Upper lobe of right lung (tissue), 1 donor: ENCODE data around the gene ACD. TPM values are rescaled to one million over a fixed set of nuclear protein-coding genes. Genes with fewer than 3 reads are reported as not detected.

Experiments
- ATAC-seq: fragments of 200-7000 bp; cut with Tn5 transposase; one replicate; pipeline ENCODE4 v1.9.1; 2020; ENCODE audit warnings: mild to moderate bottlenecking, moderate library complexity
- DNase-seq: peaks from one replicate; pipeline ENCODE4 v3.0.0-alpha.2; 2020
- H3K27ac ChIP-seq: fragments of 200-600 bp; one replicate; pipeline ENCODE4 v1.8.0; 2022
- H3K27me3 ChIP-seq: fragments of 200-600 bp; one replicate; pipeline ENCODE4 v1.8.0; 2022; ENCODE audit warnings: mild to moderate bottlenecking
- H3K36me3 ChIP-seq: fragments of 200-600 bp; one replicate; pipeline ENCODE4 v1.8.0; 2022
- H3K4me1 ChIP-seq: fragments of 200-600 bp; one replicate; pipeline ENCODE4 v1.8.0; 2022
- H3K4me3 ChIP-seq: fragments of 200-600 bp; one replicate; pipeline ENCODE4 v1.8.0; 2022; ENCODE audit warnings: mild to moderate bottlenecking
- H3K9me3 ChIP-seq: fragments of 200-600 bp; one replicate; pipeline ENCODE4 v1.8.0; 2022
- CTCF ChIP-seq: fragments of 200-600 bp; IDR thresholded peaks from one replicate; pipeline ENCODE4 v1.8.0; 2022; ENCODE audit warnings: antibody characterized with exemption
- intact Hi-C: fragments of 100-400 bp; cut with DNase I; formaldehyde crosslinking; loops from one replicate; pipeline ENCODE4 v1.11.0; 2022
- total RNA-seq: library from RNA; stranded (reverse); fragmentation: NEBNext Ultra II Directional; extraction: Animal tissue kit (Norgen Biotek cat#: 25700); gene quantifications from one replicate; pipeline ENCODE4 v1.2.1, GENCODE V29; 2021
- donor health status: DM: no; HTN: yes; CAD: no; lungs with severe emphysema.

Gene ACD
- total RNA-seq, 1 donor from 2014 or later = 14.3 TPM

- ATAC-seq (peak; percentile 86), DNase-seq (peak; percentile 97)
- H3K4me3 ChIP-seq = peak within 1 kb of the TSS; percentile 81
- H3K27ac ChIP-seq = peak within 1 kb of the TSS; percentile 95
- no peaks in the 10 kb centered on the region for H3K9me3 ChIP-seq
- peaks cover 18% of the 10 kb centered on the region for H3K4me1 ChIP-seq
- peaks cover 4% of the 10 kb centered on the region for H3K36me3 ChIP-seq
- TF ChIP-seq CTCF = no peak
- intact Hi-C loops = loop anchor here (10.0 kb wide), 1 partner anchor 96 kb away; the partner anchor contains the start of gene CTCF
- H3K27me3 ChIP-seq = no peaks in the 10 kb centered on the region
Observed at GRCh38 chr16:67660564-67661028, 536 bp upstream of the ACD start, which contains the start of gene PARD6A. PARD6A (plus strand) TSS chr16:67660960; CDS start chr16:67661039, 79 bp downstream.

DNA sequence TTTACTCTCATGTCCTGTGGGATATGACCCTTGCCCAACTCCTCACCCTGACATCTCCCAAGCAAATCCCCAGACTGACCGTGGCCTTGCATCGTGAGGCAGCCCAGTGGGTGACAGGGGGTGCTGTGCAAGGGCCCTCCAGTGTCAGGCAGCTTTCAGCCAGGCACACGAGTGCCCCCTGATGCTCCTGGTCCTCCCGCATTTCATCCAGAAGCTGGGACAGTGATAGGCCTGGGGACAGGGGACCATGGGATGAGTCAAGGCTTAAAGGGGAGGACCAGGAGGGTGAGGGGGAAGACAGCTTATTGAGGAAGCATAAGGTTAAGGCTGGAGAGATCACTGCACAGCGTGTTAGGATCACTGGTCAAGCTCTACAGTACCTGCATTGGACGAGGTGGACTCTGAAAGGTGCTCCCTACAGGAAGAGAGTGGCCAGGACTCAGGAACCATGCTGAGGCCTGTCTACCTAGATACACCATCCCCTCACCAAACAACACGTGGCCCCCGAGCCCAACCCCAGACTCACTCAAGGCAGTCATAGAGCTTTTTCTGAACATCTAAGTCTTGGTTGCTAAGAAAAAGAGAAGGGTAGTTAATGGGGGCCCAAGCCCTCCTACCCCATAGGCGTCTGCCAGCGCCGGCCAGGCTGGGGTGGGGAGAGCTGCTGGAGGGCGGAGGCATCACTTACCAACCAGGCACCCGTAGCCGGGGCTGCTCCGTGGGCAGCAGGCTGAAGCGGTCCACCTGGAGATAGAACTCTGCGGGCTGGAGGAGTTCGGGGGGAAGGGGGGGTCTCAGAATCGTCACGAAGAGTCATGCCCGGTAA is 998 bp downstream of the ACD start:
- peaks cover 4% of the 10 kb centered on the region for H3K36me3 ChIP-seq
- no peaks in the 10 kb centered on the region for H3K9me3 ChIP-seq
- no peak for TF ChIP-seq CTCF
- ATAC-seq (no peak), DNase-seq (no peak)
- H3K27ac ChIP-seq = no peak overlapping the region
- H3K27me3 ChIP-seq = peaks cover 9% of the 10 kb centered on the region
- peaks cover 15% of the 10 kb centered on the region for H3K4me1 ChIP-seq
- H3K4me3 ChIP-seq = peak overlapping the region; percentile 81
- intact Hi-C loops = loop anchor here (10.0 kb wide), 1 partner anchor 134 kb away; the partner anchor contains the start of gene RIPOR1

DNA sequence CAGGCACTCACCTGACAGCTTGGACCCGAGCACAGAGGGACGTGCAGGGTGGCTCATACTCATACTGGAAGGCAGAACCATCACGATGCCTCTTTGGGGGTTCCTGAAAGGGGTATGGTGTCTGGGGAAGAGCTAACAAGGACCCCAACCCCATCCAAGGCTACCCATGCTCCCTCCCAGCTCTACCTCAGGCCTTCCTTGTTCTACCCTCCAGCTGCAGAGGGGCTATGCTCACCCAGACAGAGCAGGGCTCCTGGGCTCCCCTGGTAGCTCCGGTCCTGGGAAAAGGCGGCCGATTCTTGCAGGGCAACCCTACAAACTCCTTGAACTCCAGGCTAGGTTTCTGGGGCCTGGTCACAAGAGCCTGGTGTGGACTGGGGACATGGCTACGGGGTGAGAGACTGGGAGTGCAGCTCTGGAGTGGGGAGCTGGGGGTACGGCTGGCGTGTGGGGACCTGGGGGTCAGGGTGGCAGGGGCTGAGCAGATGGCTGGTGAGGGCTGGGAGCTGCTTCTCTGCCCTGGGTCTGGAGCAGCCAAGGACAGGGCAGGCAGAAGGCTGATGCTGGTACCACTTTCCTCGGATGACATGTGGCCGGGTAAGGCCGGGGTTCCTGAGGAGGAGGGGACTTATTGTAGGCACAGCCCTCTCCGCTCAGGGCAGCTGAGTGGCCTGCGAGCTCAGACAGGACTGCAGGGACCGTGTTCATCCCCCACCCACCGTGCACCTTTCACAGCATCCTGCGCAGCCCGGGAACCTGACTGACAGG is 2.1 kb downstream of the ACD start:
- H3K9me3 ChIP-seq = no peaks in the 10 kb centered on the region
- H3K4me1 ChIP-seq = peaks cover 21% of the 10 kb centered on the region
- ATAC-seq (no peak), DNase-seq (no peak)
- H3K36me3 ChIP-seq = peaks cover 2% of the 10 kb centered on the region
- H3K27ac ChIP-seq = no peak overlapping the region
- intact Hi-C loops = loop anchor here (10.0 kb wide), 1 partner anchor 133 kb away; the partner anchor contains the start of gene RIPOR1
- no peak for TF ChIP-seq CTCF
- H3K27me3 ChIP-seq = peaks cover 19% of the 10 kb centered on the region
- no peak overlapping the region for H3K4me3 ChIP-seq

DNA sequence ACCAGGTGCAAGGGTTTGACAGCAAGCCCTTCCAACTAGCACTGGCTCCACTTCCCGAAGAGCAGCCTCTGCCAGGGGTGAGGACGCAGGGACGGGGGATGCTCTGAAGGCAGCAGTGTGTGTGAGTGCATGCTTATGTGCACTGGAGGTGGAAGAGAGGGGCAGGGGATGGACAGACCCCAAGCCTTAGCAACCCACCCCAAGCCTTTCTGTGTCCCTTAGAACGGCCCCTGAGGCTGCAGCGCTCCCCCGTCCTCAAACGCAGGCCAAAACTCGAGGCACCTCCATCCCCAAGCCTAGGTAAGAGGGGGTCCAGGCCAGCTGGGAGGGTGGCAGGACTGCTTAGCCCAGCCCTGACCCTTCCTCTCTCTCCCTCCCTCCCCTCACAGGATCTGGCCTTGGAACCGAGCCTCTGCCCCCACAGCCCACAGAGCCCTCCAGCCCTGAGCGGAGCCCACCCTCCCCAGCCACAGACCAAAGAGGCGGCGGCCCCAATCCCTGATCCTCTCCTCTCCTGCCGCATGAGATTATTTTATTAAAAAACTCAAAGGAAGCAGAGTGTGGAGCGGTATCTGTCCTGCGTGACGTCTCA is 2.9 kb downstream of the ACD start:
- Histone ChIP-seq H3K9me3 (no peaks in the 10 kb centered on the region), H3K27ac (no peak overlapping the region), H3K27me3 (peaks cover 19% of the 10 kb centered on the region), H3K4me1 (peaks cover 21% of the 10 kb centered on the region), H3K36me3 (no peaks in the 10 kb centered on the region), H3K4me3 (no peak overlapping the region)
- ATAC-seq (no peak), DNase-seq (no peak)
- TF ChIP-seq CTCF = no peak
- intact Hi-C loops = loop anchor here (10.0 kb wide), 1 partner anchor 132 kb away; the partner anchor contains the start of gene RIPOR1

DNA sequence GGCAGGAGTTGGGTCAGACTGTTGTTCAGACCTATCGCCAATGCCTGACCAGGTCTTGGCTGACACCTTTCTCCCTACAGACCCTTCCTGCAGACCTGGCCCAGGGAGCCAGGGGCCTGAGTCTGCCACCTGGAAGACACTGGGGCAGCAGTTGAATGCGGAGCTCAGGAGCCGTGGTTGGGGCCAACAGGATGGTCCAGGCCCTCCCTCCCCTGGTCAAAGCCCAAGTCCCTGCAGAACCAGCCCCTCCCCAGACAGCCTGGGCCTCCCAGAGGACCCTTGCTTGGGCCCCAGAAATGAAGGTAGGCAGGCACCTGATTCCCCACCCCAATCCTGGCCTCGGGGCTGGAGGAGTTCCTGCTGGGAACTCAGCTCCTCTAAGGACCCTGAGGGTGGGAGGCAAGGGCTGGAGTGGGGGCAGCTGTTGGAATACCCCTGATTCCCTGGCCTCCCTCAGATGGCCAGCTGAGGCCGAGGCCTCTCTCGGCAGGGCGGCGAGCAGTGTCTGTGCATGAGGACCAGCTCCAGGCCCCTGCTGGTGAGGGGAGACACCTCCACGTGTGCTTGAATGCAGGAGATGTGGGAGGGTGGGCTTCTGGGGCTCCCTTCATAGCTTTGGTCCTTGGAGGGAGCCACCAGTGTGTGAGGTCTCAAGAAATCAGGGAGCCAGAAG is 3.6 kb downstream of the ACD start:
- intact Hi-C loops = loop anchor here (10.0 kb wide), 1 partner anchor 132 kb away; the partner anchor contains the start of gene RIPOR1
- H3K27me3 ChIP-seq = peaks cover 23% of the 10 kb centered on the region
- no peak for ATAC-seq

More for the DNA sequence above, 3.6 kb downstream of the ACD start:
- Histone ChIP-seq H3K36me3 (no peaks in the 10 kb centered on the region), H3K4me1 (peaks cover 18% of the 10 kb centered on the region), H3K4me3 (no peak overlapping the region), H3K9me3 (no peaks in the 10 kb centered on the region), H3K27ac (no peak overlapping the region)
- TF ChIP-seq CTCF = no peak
- no peak for DNase-seq
